ENCODE data around the gene LYSMD1.
"Not testable (repeated sequence)": the region's sequence is repeated elsewhere in the genome, so short reads cannot be mapped to it uniquely, and the experiment has no call there.

LYSMD1 gene, protein sequence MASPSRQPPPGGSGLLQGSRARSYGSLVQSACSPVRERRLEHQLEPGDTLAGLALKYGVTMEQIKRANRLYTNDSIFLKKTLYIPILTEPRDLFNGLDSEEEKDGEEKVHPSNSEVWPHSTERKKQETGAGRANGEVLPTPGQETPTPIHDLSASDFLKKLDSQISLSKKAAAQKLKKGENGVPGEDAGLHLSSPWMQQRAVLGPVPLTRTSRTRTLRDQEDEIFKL

DNA sequence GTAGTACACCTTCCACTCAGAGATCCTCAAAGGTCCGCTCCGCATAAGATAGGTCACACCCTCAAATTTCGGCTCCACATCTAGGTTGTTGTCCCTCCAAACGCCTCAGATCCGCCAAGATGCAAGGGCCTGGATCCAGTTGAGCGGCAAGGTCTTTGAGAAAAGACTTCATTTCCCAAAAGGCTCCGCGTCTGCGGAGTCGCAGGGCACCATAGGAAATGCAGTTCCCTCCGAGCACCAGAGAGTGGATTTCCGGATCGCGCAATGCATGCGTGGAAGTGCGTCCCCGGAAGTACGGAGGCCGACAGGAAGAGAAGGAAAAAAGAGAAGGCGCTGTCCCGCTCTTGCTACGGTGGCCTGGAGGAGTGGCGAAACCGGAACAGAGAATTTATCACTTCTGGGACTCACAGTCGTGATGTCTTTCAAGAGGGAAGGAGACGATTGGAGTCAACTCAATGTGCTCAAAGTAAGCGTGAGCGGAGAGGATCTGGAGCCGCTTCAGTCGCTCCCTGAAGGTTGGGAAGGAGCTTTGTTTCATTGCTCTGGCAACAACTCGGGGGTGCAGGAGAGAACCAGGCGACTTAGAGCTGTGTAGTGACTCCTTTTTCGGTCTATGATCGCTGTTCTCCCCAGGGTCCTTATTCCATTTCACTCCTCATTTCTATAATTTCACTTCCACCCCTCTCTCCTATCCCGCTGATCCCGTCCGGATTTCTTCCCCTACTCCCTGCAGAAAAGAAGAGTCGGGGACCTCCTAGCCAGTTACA is at the start of gene LYSMD1, which contains the start of gene SCNM1:
Gene LYSMD1 (minus strand): TSS at position 165 of the 767 bp plus-strand sequence. CDS start 644 bp downstream, outside the sequence.
Gene SCNM1 (plus strand): TSS at position 407 of the 767 bp plus-strand sequence. CDS start 9 bp downstream, at position 416.
- DNase-seq (ENCODE audit: low spot score) = peak; percentile 96

DNA sequence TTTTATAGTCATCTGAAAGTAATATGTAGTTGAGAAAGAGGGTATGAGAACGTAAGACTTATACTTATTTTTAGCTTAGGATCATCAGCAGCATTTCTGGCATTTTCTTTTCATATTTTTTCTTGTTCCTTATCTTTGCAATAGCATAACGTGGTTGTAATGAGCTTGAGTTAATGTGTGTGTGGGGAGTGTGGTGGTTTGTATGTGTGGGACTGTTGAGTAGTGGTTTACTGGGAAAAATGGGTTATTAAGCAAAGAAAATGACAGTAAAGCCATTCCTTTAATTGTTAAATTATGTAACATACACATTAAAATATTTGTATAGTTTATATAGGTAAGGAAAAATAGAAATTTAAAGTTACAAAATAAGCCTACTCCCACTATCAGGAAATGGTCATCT is 47.9 kb upstream of the LYSMD1 start:
- no peak for DNase-seq (ENCODE audit: low spot score)

DNA sequence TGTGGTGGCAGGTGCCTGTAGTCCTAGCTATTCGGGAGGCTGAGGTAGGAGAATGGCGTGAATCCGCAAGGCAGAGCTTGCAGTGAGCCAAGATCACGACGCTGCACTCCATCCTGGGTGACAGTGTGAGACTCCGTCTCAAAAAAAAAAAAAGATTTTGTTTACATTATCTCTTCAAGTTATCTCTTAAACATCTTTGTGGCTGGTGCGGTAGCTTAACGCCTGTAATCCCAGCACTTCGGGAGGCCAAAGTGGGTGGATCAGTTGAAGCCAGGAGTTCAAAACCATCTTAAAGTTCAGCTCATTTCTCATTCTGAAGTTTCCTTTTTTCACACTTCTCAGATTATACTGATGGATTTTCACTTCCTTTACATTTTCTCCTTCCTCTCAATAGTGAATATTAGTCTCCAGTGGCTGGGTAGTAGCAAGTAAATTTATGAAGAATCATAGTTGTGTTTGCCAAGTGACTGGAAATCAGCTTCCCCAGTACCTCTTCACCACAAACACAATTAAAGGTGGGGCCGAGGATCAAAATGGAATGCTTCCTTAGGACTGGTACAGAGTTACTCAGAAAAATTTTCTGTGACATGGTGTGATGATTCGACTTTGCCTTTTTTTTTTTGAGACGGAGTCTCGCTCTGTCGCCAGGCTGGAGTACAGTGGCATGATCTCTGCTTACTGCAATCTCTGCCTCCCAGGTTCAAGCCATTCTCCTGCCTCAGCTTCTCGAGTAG is 46.4 kb upstream of the LYSMD1 start:
- no peak for DNase-seq (ENCODE audit: low spot score)

DNA sequence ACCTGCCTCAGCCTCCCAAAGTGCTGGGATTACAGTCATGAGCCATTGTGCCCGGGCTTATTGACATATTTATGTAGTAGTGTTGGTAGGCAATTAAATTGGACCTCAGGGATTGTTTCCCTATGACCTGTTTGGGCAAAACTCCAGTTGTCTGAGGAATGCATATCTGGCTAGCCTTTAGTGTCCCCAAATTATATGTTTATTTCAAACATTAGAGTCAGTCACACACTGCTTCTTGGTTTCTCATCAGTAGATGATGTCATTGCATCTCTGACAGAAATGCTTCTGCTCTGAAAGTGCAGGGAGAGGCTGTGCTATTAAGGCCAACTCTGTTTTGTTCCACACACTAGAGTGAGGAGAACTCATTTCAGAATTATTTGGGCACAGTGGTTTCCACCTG is 45.1 kb upstream of the LYSMD1 start:
- DNase-seq (ENCODE audit: low spot score) = peak; percentile 27

DNA sequence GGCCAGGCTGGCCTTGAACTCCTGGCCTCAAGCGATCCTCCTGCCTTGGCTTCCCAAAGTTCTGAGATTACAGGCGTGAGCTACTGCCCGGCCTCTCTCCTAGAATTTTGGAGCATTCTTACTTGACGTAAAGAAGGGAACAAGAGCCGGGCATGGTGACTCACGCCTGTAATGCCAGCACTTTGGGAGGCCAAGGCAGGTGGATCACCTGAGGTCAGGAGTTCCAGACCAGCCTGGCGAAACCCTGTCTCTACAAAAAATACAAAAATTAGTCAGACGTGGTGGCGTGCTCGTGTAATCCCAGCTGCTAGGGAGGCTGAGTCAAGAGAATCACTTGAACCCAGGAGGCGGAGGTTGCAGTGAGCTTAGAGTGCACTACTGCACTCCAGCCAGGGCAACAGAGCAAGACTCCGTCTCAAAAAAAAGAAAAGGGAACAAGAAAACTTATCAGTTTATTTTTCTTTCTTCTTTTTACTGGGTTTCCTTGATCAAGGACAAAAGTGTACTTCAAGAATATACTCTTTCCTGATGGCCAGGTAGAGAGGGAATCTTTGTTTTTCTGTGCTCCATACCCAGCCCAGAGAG is 39.8 kb upstream of the LYSMD1 start:
- not testable (repeated sequence) for DNase-seq (ENCODE audit: low spot score)

DNA sequence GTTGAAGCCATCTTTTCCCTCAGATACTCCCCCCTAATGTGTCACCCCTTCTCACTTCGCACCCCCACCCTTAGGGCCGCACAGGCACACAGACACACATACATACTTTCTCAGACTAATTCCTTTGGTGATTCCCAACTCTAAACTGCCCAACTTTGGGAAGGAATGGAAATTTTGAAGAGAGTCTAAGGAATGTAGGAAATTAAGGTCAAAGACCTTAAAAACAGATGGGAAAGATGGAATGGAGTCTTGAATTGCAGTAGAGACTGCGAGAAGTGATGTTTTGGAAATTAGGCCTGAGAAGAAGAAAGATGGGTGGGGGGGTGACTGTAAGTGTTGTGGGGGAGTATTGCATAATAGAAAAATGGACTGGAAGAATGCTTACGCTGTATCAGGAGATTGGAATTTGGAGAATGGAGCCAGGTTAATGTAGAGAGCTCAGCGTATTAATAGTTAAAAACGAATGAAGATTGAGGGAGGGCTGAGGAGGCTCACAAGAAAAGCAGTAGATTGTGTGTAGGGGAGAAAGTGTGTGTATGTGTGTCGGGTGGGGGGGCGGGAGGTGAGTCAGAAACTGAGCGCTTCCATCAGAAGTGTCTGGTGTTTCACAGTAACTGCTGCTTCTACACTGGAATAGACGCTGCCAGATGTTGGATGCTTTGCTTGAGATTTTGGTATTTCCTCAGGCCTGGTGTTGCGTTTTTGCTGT is 34.3 kb upstream of the LYSMD1 start:
- peak; percentile 78 for DNase-seq (ENCODE audit: low spot score)

DNA sequence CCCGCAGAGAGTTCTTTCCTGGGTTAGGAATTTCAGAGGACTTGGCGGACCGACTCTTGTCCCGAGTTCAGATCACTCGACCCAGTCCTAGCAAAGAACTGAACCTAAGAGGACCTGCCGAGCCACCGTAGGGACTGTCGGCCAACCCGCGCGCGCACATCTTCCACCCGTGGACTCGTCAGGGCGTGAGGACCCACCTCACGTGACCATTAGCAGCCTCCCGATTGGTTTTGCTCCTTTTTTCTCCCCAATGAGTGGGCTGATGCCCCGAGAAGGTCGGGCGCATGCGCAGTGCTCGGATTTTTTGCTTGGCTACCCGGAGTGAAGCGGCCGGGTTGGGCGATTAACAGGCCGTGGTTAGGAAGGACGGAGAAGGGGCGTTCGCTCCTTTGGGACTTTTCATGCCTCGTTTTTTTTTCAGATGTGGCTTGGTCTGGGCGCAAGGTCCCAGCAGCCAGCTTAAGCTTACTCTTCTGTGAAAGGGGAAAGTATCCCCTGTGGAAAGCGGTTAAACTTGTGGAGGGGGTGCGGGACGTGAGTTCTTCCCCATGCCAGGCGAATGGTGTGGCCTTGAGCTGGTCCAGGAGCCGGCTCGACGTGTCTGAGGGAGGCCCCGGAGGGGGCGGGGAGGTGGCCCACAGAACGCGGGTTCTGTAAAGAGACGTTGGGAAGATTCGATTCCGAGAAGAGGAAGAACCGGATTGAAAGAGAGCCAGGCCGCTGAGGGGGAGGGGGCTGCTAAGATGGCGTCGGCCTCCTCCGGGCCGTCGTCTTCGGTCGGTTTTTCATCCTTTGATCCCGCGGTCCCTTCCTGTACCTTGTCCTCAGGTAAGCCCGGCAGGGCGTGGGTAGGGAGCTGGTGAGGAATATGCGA is 32.8 kb upstream of the LYSMD1 start, which contains the start of gene PIP5K1A:
Gene PIP5K1A (plus strand): TSS at position 299 of the 874 bp plus-strand sequence. CDS start 445 bp downstream, at position 744.
- peak; percentile 98 for DNase-seq (ENCODE audit: low spot score)

DNA sequence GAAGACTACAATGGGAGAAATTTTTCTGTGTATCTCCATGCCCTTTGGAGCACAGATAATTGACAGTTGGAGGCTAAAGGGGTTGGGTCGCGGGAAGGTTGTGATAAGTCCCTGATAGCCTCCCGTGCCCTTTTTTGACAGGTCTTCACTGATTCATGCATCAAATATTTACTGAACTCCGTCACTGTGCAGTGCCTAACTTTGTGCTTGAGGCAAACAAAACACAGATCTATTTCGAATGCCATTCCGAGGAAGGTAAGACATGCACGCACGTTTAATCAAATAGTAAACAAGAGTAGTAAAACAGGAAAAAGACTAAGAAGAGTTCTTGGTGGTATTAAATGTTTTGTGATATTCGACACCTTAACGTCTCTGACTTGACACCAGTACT is 32.2 kb upstream of the LYSMD1 start:
- DNase-seq (ENCODE audit: low spot score) = no peak

DNA sequence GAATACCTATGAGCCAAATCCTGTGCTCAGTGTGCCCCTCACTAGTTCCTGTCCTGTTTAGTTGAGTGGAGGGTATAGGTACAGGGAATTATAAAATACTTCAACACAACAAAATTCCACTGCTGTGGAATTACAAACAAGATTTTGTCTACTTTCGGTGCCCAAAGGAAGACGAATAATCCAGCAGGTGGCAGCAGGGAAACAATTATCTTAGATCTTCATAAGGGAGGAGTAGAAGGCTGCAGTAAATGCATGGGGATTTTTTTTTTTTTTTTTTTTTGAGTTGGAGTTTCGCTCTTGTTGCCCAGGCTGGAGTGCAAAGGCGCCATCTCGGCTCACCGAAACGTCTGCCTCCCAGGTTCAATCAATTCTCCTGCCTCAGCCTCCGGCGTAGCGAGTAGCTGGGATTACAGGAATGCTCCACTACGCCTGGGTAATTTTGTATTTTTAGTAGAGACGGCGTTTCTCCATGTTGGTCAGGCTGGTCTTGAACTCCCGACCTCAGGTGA is 30.6 kb upstream of the LYSMD1 start:
- DNase-seq (ENCODE audit: low spot score) = peak; percentile 46

DNA sequence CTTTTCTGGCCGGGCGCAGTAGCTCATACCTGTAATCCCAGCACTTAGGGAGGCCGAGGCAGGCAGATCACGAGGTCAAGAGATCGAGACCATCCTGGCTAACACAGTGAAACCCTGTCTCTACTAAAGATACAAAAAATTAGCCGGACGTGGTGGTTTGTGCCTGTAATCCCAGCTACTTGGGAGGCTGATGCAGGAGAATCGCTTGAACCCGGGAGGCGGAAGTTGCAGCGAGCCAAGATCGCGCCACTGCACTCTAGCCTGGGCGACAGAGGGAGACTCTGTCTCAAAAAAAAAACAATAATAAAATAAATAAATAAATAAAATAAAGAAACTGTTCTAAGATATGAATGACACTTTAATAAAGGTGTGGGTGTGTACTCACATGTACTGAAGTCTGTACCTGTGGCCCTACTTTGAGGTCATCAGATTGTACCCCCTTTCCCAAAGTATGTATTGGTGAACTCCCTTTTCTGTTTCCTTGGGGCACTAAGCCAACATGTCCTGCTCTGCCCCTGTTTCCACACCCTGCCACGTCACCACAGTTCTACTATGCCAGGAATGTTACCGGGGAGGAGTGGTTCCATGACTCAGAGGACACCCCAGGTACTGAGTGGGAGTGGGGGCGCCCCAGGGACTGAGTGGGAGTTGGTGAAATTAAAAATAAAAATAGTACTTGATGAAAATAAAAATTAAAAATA is 29.3 kb upstream of the LYSMD1 start:
- DNase-seq (ENCODE audit: low spot score) = peak; percentile 89

DNA sequence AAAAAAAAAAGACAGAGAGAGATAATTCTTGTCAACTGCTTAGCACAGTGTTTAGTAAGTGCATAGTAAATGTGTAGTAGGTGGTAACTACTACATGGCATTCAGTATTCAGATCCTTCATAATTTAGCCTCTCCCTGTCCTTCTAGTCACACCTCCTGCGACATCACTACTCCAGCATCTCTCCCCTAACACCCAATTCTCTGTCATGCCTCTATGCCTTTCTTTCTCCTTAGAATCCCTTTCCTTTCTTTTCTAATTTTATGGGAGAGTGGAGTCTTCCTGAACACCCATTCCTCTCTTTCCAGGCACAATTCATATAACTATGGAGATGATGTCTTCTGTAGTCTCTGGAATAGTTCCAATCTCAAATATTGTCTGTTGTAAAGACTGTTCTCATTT is 28.2 kb upstream of the LYSMD1 start:
- DNase-seq (ENCODE audit: low spot score) = no peak

DNA sequence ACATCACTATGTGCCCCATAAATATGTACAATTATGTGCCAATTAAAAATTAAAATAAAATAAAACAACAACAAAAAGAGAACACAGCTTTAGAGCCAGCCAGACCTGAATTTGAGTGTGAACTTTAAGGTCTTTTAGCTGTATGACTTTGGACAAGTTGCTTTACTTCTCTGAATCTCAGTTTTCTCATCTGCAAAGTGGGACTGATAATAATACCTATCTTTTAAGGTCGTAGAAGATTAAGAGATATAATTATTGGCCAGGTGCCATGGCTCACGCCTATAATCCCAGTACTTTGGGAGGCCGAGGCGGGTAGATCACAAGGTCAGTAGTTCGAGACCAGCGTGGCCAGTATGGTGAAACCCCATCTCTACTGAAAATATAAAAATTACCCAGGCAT is 27.6 kb upstream of the LYSMD1 start:
- DNase-seq (ENCODE audit: low spot score) = no peak

DNA sequence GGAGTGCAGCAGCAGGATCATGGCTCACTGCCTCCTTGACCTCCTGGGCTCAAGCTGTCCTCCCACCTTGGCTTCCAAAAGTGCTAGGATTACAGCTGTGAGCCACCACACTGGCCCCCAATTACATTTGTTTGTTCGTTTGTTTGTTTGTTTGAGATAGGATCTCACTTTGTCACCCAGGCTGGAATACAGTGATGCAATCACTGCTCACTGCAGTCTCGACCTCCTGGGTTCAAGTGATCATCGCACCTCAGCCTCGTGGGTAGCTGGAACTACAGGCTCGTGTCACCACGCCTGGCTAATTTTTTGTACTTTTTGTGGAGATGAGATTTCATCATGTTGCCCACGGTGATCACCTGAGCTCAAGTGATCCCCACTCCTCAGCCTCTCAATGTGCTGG is 26.3 kb upstream of the LYSMD1 start:
- no peak for DNase-seq (ENCODE audit: low spot score)

DNA sequence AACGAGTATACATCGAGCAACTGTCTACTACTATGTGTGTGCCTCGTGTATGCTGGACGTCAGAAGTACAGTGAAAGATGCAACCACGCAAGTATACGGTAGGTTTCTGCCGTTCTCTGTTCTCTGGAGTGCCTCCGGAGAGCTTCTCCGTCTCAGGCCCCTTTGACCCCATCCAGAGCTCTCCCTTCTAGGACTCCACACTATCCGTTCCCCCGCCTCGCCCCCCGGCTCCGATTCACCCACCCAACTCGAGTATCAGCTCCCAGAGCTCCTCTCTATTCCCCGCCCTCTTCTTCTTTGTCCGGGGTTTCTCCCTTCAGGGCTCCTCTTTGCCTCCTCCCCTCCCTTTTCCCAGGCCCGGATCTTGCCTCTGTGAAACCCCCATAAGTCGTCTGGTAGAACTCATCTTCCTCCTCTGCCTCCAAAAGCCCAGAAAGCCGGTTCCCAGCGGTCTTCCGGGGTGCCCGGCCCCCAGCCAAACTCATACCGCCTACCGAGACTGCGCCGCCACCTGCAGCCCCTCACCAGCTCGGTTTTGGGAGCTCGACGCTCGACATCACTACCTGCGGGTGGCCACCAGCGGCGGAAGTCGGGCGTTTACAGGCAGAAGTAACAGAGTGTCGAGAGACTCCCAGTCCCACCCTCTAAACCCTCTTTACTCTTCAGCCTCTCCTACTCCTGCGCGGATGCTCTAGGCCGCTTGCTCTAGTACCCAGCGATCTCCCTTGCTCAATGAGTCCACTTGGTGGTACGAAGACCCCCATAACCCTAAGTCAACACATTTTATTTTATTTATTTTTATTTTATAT is 24.1 kb upstream of the LYSMD1 start, which contains the start of gene VPS72:
Gene VPS72 (minus strand): TSS at position 561 of the 809 bp plus-strand sequence. CDS start 76 bp downstream, at position 485.
- peak; percentile 91 for DNase-seq (ENCODE audit: low spot score)

DNA sequence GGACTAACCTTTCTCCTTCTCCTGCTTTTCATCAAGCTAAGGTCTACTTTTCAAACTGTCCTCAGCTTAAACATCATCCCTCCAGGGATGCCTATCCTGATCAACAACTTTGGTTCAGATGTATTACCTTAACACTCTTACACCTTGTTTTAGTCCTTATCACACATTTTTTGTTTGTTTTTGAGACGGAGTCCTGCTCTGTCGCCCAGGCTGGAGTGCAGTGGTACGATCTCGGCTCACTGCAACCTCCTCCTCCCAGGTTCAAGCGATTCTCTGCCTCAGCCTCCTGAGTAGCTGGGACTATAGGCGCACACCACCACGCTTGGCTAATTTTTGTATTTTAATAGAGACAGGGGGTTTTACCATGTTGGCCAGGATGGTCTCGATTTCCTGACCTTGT is 23.0 kb upstream of the LYSMD1 start:
- DNase-seq (ENCODE audit: low spot score) = not testable (repeated sequence)

DNA sequence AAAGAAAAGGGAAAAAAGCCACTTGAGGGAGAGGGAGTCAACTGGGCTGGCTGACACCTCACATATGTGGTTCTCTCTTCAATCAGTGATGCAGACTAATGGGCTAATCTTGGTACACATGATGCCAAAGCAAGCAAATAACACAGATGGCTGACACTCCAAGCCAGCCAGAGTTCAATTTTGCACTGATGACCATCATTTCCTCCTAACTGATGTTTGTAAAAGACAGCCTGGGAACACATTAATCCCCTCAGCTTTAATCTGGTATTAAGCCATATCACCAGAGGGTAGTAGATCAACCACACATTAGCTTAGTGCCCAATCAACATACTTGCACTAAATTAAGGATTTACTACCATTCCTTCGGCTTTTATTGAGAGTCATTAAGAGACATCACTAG is 21.5 kb upstream of the LYSMD1 start:
- DNase-seq (ENCODE audit: low spot score) = no peak

DNA sequence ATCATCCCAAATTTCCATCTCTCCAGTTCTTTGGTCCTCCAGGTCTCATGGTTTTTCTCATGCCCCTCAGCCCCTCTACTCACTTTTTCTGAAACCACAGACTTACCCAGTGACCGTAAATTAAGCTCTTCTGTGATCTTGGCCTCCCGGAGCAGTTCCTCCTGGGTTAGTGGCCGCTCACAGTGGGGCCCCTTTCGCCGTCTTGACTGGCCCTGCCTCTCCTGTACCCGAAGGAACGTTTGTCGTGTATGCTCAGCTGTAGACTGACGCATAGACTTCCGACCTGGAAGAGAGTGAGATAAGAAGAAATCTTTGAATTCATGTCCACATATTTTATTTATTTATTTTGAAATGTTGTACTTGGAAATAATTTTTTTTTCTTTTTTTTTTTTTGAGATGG is 18.5 kb upstream of the LYSMD1 start:
- no peak for DNase-seq (ENCODE audit: low spot score)

DNA sequence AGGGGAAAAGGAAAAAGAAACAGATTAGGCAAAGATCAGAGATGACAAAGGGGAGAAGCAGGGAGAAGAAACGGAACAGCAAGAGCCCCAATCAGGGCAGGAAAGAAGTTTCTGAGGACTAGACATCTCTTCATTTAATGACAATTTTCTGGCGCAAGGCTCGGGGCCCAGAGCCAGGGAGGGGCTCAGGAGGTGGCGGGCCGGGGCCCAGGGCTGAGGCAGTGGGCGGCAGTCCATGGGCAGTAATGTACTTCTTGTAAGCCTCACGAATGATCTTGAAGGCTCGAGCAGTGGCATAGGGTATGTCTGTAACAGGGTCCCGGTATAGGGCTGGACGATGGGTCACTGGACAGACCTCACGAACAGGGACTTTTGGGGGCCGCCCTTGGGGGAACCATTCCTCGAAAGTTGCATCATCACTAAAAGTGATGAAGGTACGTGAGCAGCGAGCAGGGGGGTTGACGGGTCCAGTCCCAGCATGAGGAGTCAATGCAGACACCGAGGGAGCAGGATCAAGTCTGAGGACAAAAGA is 10.9 kb upstream of the LYSMD1 start:
- no peak for DNase-seq (ENCODE audit: low spot score)
